T-helper 1 cell treated with Interleukin-12 subunit alpha and Interleukin-12 subunit beta and Interleukin-4 antibody, amounts not matched to agents 30 μg/mL and 1 μg/mL, for 36 hours (primary cell): ENCODE results near the gene HYDIN.
"Not testable (repeated sequence)": the region's sequence is repeated elsewhere in the genome, so short reads cannot be mapped to it uniquely, and the experiment has no call there.

Experiments used
- H3K27ac Mint-ChIP-seq: one replicate; pipeline ENCODE4 v1.8.0; 2021; ENCODE audit warnings: mild to moderate bottlenecking, mixed read lengths
- H3K27me3 Mint-ChIP-seq: one replicate; pipeline ENCODE4 v1.8.0; 2021; ENCODE audit warnings: low read depth, mixed read lengths
- H3K36me3 Mint-ChIP-seq: one replicate; pipeline ENCODE4 v1.8.0; 2021; ENCODE audit warnings: low read depth, mixed read lengths
- H3K4me1 Mint-ChIP-seq: one replicate; pipeline ENCODE4 v1.8.0; 2021; ENCODE audit warnings: low read depth, mixed read lengths
- H3K4me3 Mint-ChIP-seq: one replicate; pipeline ENCODE4 v1.8.0; 2021; ENCODE audit warnings: mild to moderate bottlenecking, moderate library complexity, mixed read lengths
- H3K9me3 Mint-ChIP-seq: one replicate; pipeline ENCODE4 v1.8.0; 2021; ENCODE audit warnings: mixed read lengths

The HYDIN gene

GRCh38 chr16:71019067-71019682 lies 211.3 kb downstream of the HYDIN start:
- H3K4me3 Mint-ChIP-seq, H3K36me3 Mint-ChIP-seq, H3K9me3 Mint-ChIP-seq, H3K27me3 Mint-ChIP-seq, H3K4me1 Mint-ChIP-seq, H3K27ac Mint-ChIP-seq: not testable (repeated sequence)

GRCh38 chr16:71015419-71015818 lies 215.1 kb downstream of the HYDIN start:
- H3K4me1 Mint-ChIP-seq, H3K4me3 Mint-ChIP-seq, H3K27me3 Mint-ChIP-seq, H3K27ac Mint-ChIP-seq, H3K9me3 Mint-ChIP-seq, H3K36me3 Mint-ChIP-seq: not testable (repeated sequence)

GRCh38 chr16:71009440-71010223 lies 220.9 kb downstream of the HYDIN start:
- H3K27me3 Mint-ChIP-seq, H3K4me1 Mint-ChIP-seq, H3K27ac Mint-ChIP-seq: not testable (repeated sequence)

GRCh38 chr16:71006516-71006915 lies 224.0 kb downstream of the HYDIN start:
- not testable (repeated sequence) for H3K4me1 Mint-ChIP-seq, H3K9me3 Mint-ChIP-seq, H3K27me3 Mint-ChIP-seq, H3K4me3 Mint-ChIP-seq, H3K27ac Mint-ChIP-seq, H3K36me3 Mint-ChIP-seq

More at GRCh38 chr16:71009440-71010223, 220.9 kb downstream of the HYDIN start:
- H3K9me3 Mint-ChIP-seq, H3K4me3 Mint-ChIP-seq, H3K36me3 Mint-ChIP-seq: not testable (repeated sequence)

- not testable (repeated sequence) for H3K27ac Mint-ChIP-seq, H3K9me3 Mint-ChIP-seq, H3K27me3 Mint-ChIP-seq
These were observed 230.8 kb downstream of the HYDIN start for GRCh38 chr16:70999735-71000134.

GRCh38 chr16:70995799-70996198 lies 234.7 kb downstream of the HYDIN start:
- H3K27ac Mint-ChIP-seq, H3K4me3 Mint-ChIP-seq, H3K4me1 Mint-ChIP-seq, H3K9me3 Mint-ChIP-seq, H3K36me3 Mint-ChIP-seq, H3K27me3 Mint-ChIP-seq: not testable (repeated sequence)

More at GRCh38 chr16:70999735-71000134, 230.8 kb downstream of the HYDIN start:
- H3K4me3 Mint-ChIP-seq, H3K36me3 Mint-ChIP-seq, H3K4me1 Mint-ChIP-seq: not testable (repeated sequence)

- H3K36me3 Mint-ChIP-seq, H3K4me3 Mint-ChIP-seq, H3K4me1 Mint-ChIP-seq, H3K9me3 Mint-ChIP-seq, H3K27me3 Mint-ChIP-seq, H3K27ac Mint-ChIP-seq: not testable (repeated sequence)
These were observed 238.0 kb downstream of the HYDIN start for GRCh38 chr16:70992511-70992910.

GRCh38 chr16:70987019-70987715 lies 243.4 kb downstream of the HYDIN start:
- not testable (repeated sequence) for H3K4me3 Mint-ChIP-seq, H3K27ac Mint-ChIP-seq, H3K4me1 Mint-ChIP-seq, H3K27me3 Mint-ChIP-seq, H3K36me3 Mint-ChIP-seq, H3K9me3 Mint-ChIP-seq

GRCh38 chr16:70984675-70985074 lies 245.8 kb downstream of the HYDIN start:
- not testable (repeated sequence) for H3K27me3 Mint-ChIP-seq, H3K4me1 Mint-ChIP-seq, H3K9me3 Mint-ChIP-seq, H3K27ac Mint-ChIP-seq, H3K36me3 Mint-ChIP-seq, H3K4me3 Mint-ChIP-seq

GRCh38 chr16:70968332-70968731 lies 262.2 kb downstream of the HYDIN start:
- H3K9me3 Mint-ChIP-seq, H3K36me3 Mint-ChIP-seq, H3K27me3 Mint-ChIP-seq, H3K4me1 Mint-ChIP-seq, H3K4me3 Mint-ChIP-seq, H3K27ac Mint-ChIP-seq: not testable (repeated sequence)

GRCh38 chr16:70960169-70960568 lies 270.4 kb downstream of the HYDIN start:
- H3K4me1 Mint-ChIP-seq, H3K36me3 Mint-ChIP-seq, H3K27ac Mint-ChIP-seq, H3K9me3 Mint-ChIP-seq, H3K27me3 Mint-ChIP-seq, H3K4me3 Mint-ChIP-seq: not testable (repeated sequence)

GRCh38 chr16:70954922-70955321 lies 275.6 kb downstream of the HYDIN start:
- H3K9me3 Mint-ChIP-seq, H3K4me3 Mint-ChIP-seq, H3K36me3 Mint-ChIP-seq, H3K27me3 Mint-ChIP-seq, H3K4me1 Mint-ChIP-seq, H3K27ac Mint-ChIP-seq: not testable (repeated sequence)

- H3K9me3 Mint-ChIP-seq, H3K4me3 Mint-ChIP-seq, H3K27me3 Mint-ChIP-seq, H3K36me3 Mint-ChIP-seq, H3K27ac Mint-ChIP-seq, H3K4me1 Mint-ChIP-seq: not testable (repeated sequence)
These were observed 276.7 kb downstream of the HYDIN start for GRCh38 chr16:70953824-70954223.

- not testable (repeated sequence) for H3K36me3 Mint-ChIP-seq, H3K27ac Mint-ChIP-seq, H3K4me3 Mint-ChIP-seq, H3K27me3 Mint-ChIP-seq, H3K9me3 Mint-ChIP-seq, H3K4me1 Mint-ChIP-seq
These were observed 287.0 kb downstream of the HYDIN start for GRCh38 chr16:70943551-70943950.

GRCh38 chr16:70939690-70940359 lies 290.7 kb downstream of the HYDIN start:
- H3K27ac Mint-ChIP-seq, H3K4me1 Mint-ChIP-seq, H3K4me3 Mint-ChIP-seq, H3K36me3 Mint-ChIP-seq, H3K9me3 Mint-ChIP-seq, H3K27me3 Mint-ChIP-seq: not testable (repeated sequence)
